Caco-2 (cell line): Measurements from ENCODE around the gene ATP1A2. TPM values are rescaled to one million over a fixed set of nuclear protein-coding genes. Genes with fewer than 3 reads are reported as not detected.

Source experiments
- BruUV-seq: library from RNA; stranded (reverse); fragments of 400-500 nt; replicated peaks from 2 replicates; lab custom pipeline; 2021; lab: Mats Ljungman, UMichigan
- CTCF ChIA-PET: fragments of 300-600 bp; sonication (Branson Sonifier 250); formaldehyde crosslinking; loops from one replicate; lab custom pipeline; 2022; ENCODE audit warnings: antibody characterized with exemption; lab: Charles Lee
- POLR2A ChIA-PET: fragments of 300-600 bp; sonication (Branson Sonifier 250); formaldehyde crosslinking; loops from one replicate; lab custom pipeline; 2022; ENCODE audit warnings: antibody characterized with exemption; lab: Charles Lee
- DNase-seq, 2 experiments: peaks; one replicate each; pipeline versions ENCODE4 v3.0.0 to v3.0.0-alpha.2; 2020 to 2022
- H3K27me3 ChIP-seq: replicated peaks from 2 replicates; pipeline ENCODE4 v1.6.0; 2011; ENCODE audit warnings: low read length; ENCODE audit not compliant: control insufficient read depth, insufficient read depth
- H3K36me3 ChIP-seq: 2 replicates; pipeline ENCODE4 v1.5.1; 2011; ENCODE audit warnings: low read length; ENCODE audit not compliant: control insufficient read depth, insufficient read depth
- H3K4me1 ChIP-seq: fragments of 250-450 bp; sonication (Bioruptor Pico); 2 replicates; pipeline ENCODE4 v1.5.1; 2020; ENCODE audit warnings: mild to moderate bottlenecking
- H3K4me3 ChIP-seq: 2 replicates; pipeline ENCODE4 v1.5.1; 2011; ENCODE audit warnings: low read depth, mild to moderate bottlenecking, control low read depth, low read length
- H3K9me3 ChIP-seq: fragments of 250-450 bp; sonication (Bioruptor Pico); 2 replicates; pipeline ENCODE4 v1.5.1; 2020; ENCODE audit warnings: mild to moderate bottlenecking, moderate library complexity
- H3K27ac Mint-ChIP-seq: one replicate; pipeline ENCODE4 v1.8.0; 2022; ENCODE audit warnings: mixed read lengths; ENCODE audit not compliant: unreplicated experiment
- H3K27me3 Mint-ChIP-seq: one replicate; pipeline ENCODE4 v1.8.0; 2022; ENCODE audit warnings: mixed read lengths; ENCODE audit not compliant: insufficient read depth, unreplicated experiment
- H3K36me3 Mint-ChIP-seq: one replicate; pipeline ENCODE4 v1.8.0; 2022; ENCODE audit warnings: mild to moderate bottlenecking, mixed read lengths; ENCODE audit not compliant: insufficient read depth, unreplicated experiment
- H3K4me1 Mint-ChIP-seq: one replicate; pipeline ENCODE4 v1.8.0; 2022; ENCODE audit warnings: low read depth, mixed read lengths; ENCODE audit not compliant: unreplicated experiment
- H3K4me3 Mint-ChIP-seq: one replicate; pipeline ENCODE4 v1.8.0; 2022; ENCODE audit warnings: mild to moderate bottlenecking, moderate library complexity, mixed read lengths; ENCODE audit not compliant: unreplicated experiment
- H3K9me3 Mint-ChIP-seq: one replicate; pipeline ENCODE4 v1.8.0; 2022; ENCODE audit warnings: mixed read lengths; ENCODE audit not compliant: unreplicated experiment
- CTCF ChIP-seq, 2 experiments: fragments of 200-600 bp in 1 of 2; IDR thresholded peaks; 1 replicate in 1 of 2; 2 replicates in 1 of 2; pipeline versions ENCODE4 v1.5.1 to v1.8.0; 2011 to 2022; ENCODE audit warnings: antibody characterized with exemption in 1 of 2, control low read depth in 1 of 2, inconsistent platforms in 1 of 2, low read depth in 1 of 2, low read length in 1 of 2, mild to moderate bottlenecking in 1 of 2, moderate library complexity in 1 of 2; ENCODE audit not compliant: insufficient read depth in 1 of 2, severe bottlenecking in 1 of 2, unreplicated experiment in 1 of 2
- intact Hi-C: fragments of 100-400 bp; cut with micrococcal nuclease; formaldehyde crosslinking; loops from one replicate; pipeline ENCODE4 v1.10.0; 2022; ENCODE audit not compliant: unreplicated experiment
- total RNA-seq: library from RNA; stranded (reverse); gene quantifications from 2 replicates; pipeline ENCODE4 v1.2.3, GENCODE V29; 2022

The ATP1A2 gene
- total RNA-seq, 1 experiment from 2014 or later = 0.36 TPM

- no TSS peak for BruUV-seq
- DNase-seq = no peak
- intact Hi-C loops = no loop called here
- Mint-ChIP-seq H3K4me1 (peaks cover 31% of the 10 kb centered on the region), H3K4me3 (no peak overlapping the region), H3K27me3 (no peaks in the 10 kb centered on the region), H3K27ac (peak overlapping the region; percentile 61), H3K9me3 (no peaks in the 10 kb centered on the region), H3K36me3 (no peaks in the 10 kb centered on the region)
- H3K9me3 ChIP-seq = no peaks in the 10 kb centered on the region
- no peaks in the 10 kb centered on the region for H3K27me3 ChIP-seq
- H3K4me3 ChIP-seq = no peak overlapping the region
- TF ChIP-seq CTCF (IDR thresholded peaks at IDR 0.05; ENCODE audit: insufficient read depth in 1 of 2, low read depth in 1 of 2, low read length in 1 of 2, severe bottlenecking in 1 of 2, unreplicated experiment in 1 of 2) = no peak
- H3K36me3 ChIP-seq = no peaks in the 10 kb centered on the region
- CTCF ChIA-PET = interaction anchor here (0.5 to 1.0 kb wide), 2 partner anchors 22 to 39 kb away, joined by 3 read pairs; no protein-coding TSS in a partner anchor
- H3K4me1 ChIP-seq = peaks cover 26% of the 10 kb centered on the region
- POLR2A ChIA-PET = no interaction called here
These were observed 12.4 kb downstream of the ATP1A2 start for GRCh38 chr1:160127865-160128523.

GRCh38 chr1:160128636-160129035 lies 13.1 kb downstream of the ATP1A2 start:
- Mint-ChIP-seq H3K27ac (no peak overlapping the region), H3K36me3 (no peaks in the 10 kb centered on the region), H3K27me3 (no peaks in the 10 kb centered on the region), H3K9me3 (no peaks in the 10 kb centered on the region), H3K4me1 (peaks cover 31% of the 10 kb centered on the region), H3K4me3 (no peak overlapping the region)
- DNase-seq = no peak
- Histone ChIP-seq H3K36me3 (no peaks in the 10 kb centered on the region), H3K9me3 (no peaks in the 10 kb centered on the region), H3K27me3 (no peaks in the 10 kb centered on the region), H3K4me3 (no peak overlapping the region), H3K4me1 (peaks cover 25% of the 10 kb centered on the region)
- BruUV-seq = no TSS peak
- POLR2A ChIA-PET = no interaction called here
- TF ChIP-seq CTCF (IDR thresholded peaks at IDR 0.05; ENCODE audit: insufficient read depth in 1 of 2, low read depth in 1 of 2, low read length in 1 of 2, severe bottlenecking in 1 of 2, unreplicated experiment in 1 of 2) = no peak
- intact Hi-C loops = no loop called here
- CTCF ChIA-PET = interaction anchor here (0.5 kb wide), 1 partner anchor 22 kb away, joined by 3 read pairs; no protein-coding TSS in a partner anchor

- Mint-ChIP-seq H3K4me1 (peaks cover 28% of the 10 kb centered on the region), H3K27me3 (no peaks in the 10 kb centered on the region), H3K9me3 (no peaks in the 10 kb centered on the region), H3K4me3 (no peak overlapping the region), H3K27ac (no peak overlapping the region), H3K36me3 (no peaks in the 10 kb centered on the region)
- intact Hi-C loops = no loop called here
- H3K9me3 ChIP-seq = no peaks in the 10 kb centered on the region
- no peak overlapping the region for H3K4me3 ChIP-seq
- no peaks in the 10 kb centered on the region for H3K36me3 ChIP-seq
- no peak for DNase-seq
- POLR2A ChIA-PET = no interaction called here
- no TSS peak for BruUV-seq
- CTCF ChIA-PET = no interaction called here
- TF ChIP-seq CTCF (IDR thresholded peaks at IDR 0.05; ENCODE audit: insufficient read depth in 1 of 2, low read depth in 1 of 2, low read length in 1 of 2, severe bottlenecking in 1 of 2, unreplicated experiment in 1 of 2) = no peak
- H3K4me1 ChIP-seq = peaks cover 20% of the 10 kb centered on the region
- H3K27me3 ChIP-seq = no peaks in the 10 kb centered on the region
These were observed 13.5 kb downstream of the ATP1A2 start for GRCh38 chr1:160129046-160129445.
